Measurements from ENCODE around the gene COL13A1.
A peak's percentile ranks its signal among the peaks of the same experiment; 100 is the strongest.

COL13A1 gene

GRCh38 chr10:69885379-69886013 is 83.8 kb downstream of the COL13A1 start:
- Histone ChIP-seq H3K36me3 (ENCODE audit: low read depth) (no peaks in the 10 kb centered on the region), H3K4me1 (ENCODE audit: insufficient read depth, poor library complexity, severe bottlenecking) (no peaks in the 10 kb centered on the region), H3K27ac (ENCODE audit: poor library complexity, severe bottlenecking) (no peak overlapping the region), H3K4me3 (ENCODE audit: severe bottlenecking) (no peak overlapping the region), H3K27me3 (ENCODE audit: insufficient read depth, poor library complexity, severe bottlenecking) (no peaks in the 10 kb centered on the region), H3K9me3 (ENCODE audit: severe bottlenecking) (no peaks in the 10 kb centered on the region)
- DNase-seq (ENCODE audit: low spot score) (no peak), ATAC-seq (ENCODE audit: low read depth) (no peak)
- peak; percentile 22 for TF ChIP-seq CTCF (IDR thresholded peaks at IDR 0.05; ENCODE audit: poor library complexity, severe bottlenecking)

- DNase-seq (ENCODE audit: low spot score) (no peak), ATAC-seq (ENCODE audit: low read depth) (no peak)
- TF ChIP-seq CTCF (IDR thresholded peaks at IDR 0.05; ENCODE audit: poor library complexity, severe bottlenecking), result no peak
- no peaks in the 10 kb centered on the region for H3K36me3 ChIP-seq (ENCODE audit: low read depth)
- H3K4me1 ChIP-seq (ENCODE audit: insufficient read depth, poor library complexity, severe bottlenecking), result no peaks in the 10 kb centered on the region
- no peak overlapping the region for H3K4me3 ChIP-seq (ENCODE audit: severe bottlenecking)
- H3K27me3 ChIP-seq (ENCODE audit: insufficient read depth, poor library complexity, severe bottlenecking), result no peaks in the 10 kb centered on the region
- no peak overlapping the region for H3K27ac ChIP-seq (ENCODE audit: poor library complexity, severe bottlenecking)
- H3K9me3 ChIP-seq (ENCODE audit: severe bottlenecking), result no peaks in the 10 kb centered on the region
These were observed 87.3 kb downstream of the COL13A1 start for GRCh38 chr10:69888882-69889584.

GRCh38 chr10:69890065-69890847 is 88.5 kb downstream of the COL13A1 start:
- DNase-seq (ENCODE audit: low spot score), result no peak
- no peak for ATAC-seq (ENCODE audit: low read depth)
- no peak overlapping the region for H3K27ac ChIP-seq (ENCODE audit: poor library complexity, severe bottlenecking)
- H3K4me1 ChIP-seq (ENCODE audit: insufficient read depth, poor library complexity, severe bottlenecking), result no peaks in the 10 kb centered on the region
- H3K27me3 ChIP-seq (ENCODE audit: insufficient read depth, poor library complexity, severe bottlenecking), result no peaks in the 10 kb centered on the region
- H3K4me3 ChIP-seq (ENCODE audit: severe bottlenecking), result no peak overlapping the region
- H3K36me3 ChIP-seq (ENCODE audit: low read depth), result no peaks in the 10 kb centered on the region
- TF ChIP-seq CTCF (IDR thresholded peaks at IDR 0.05; ENCODE audit: poor library complexity, severe bottlenecking), result no peak
- no peaks in the 10 kb centered on the region for H3K9me3 ChIP-seq (ENCODE audit: severe bottlenecking)

GRCh38 chr10:69891057-69891617 is 89.4 kb downstream of the COL13A1 start:
- H3K4me3 ChIP-seq (ENCODE audit: severe bottlenecking), result no peak overlapping the region
- no peak for ATAC-seq (ENCODE audit: low read depth)
- TF ChIP-seq CTCF (IDR thresholded peaks at IDR 0.05; ENCODE audit: poor library complexity, severe bottlenecking), result no peak
- no peak overlapping the region for H3K27ac ChIP-seq (ENCODE audit: poor library complexity, severe bottlenecking)
- no peaks in the 10 kb centered on the region for H3K4me1 ChIP-seq (ENCODE audit: insufficient read depth, poor library complexity, severe bottlenecking)
- no peaks in the 10 kb centered on the region for H3K36me3 ChIP-seq (ENCODE audit: low read depth)
- H3K27me3 ChIP-seq (ENCODE audit: insufficient read depth, poor library complexity, severe bottlenecking), result no peaks in the 10 kb centered on the region
- DNase-seq (ENCODE audit: low spot score), result no peak
- H3K9me3 ChIP-seq (ENCODE audit: severe bottlenecking), result no peaks in the 10 kb centered on the region
